ENCODE measurements around the gene NDUFAF8.

Gene NDUFAF8

GRCh38 chr17:81290230-81290629 is 51.1 kb downstream of the NDUFAF8 start:
- no peak overlapping the region for H3K4me3 ChIP-seq (IDR thresholded peaks at IDR 0.05; ENCODE audit: insufficient read depth, low read depth, low read length)
- H3K9ac ChIP-seq = no peak overlapping the region
- no peak overlapping the region for H3K27ac ChIP-seq
- no peak overlapping the region for H2AFZ ChIP-seq (ENCODE audit: low read depth)
- no peak overlapping the region for H3K4me2 ChIP-seq
- no peak for TF ChIP-seq CTCF (conservative IDR thresholded peaks at IDR 0.05; ENCODE audit: low read depth, low read length)
- H3K4me1 ChIP-seq (ENCODE audit: low read depth, poor library complexity, severe bottlenecking) = peaks cover 10% of the 10 kb centered on the region
- H3K27me3 ChIP-seq (ENCODE audit: insufficient read depth, low read depth) = no peaks in the 10 kb centered on the region
- H3K79me2 ChIP-seq (ENCODE audit: insufficient read depth, low read depth) = peaks cover 27% of the 10 kb centered on the region
- no peaks in the 10 kb centered on the region for H3K36me3 ChIP-seq (ENCODE audit: insufficient read depth)
- H4K20me1 ChIP-seq (ENCODE audit: insufficient read depth) = no peaks in the 10 kb centered on the region

Data from KMS-11 (cell line).